HCT116 (cell line): ENCODE measurements around the gene ZBTB7C. TPM values are rescaled to one million over a fixed set of nuclear protein-coding genes. Genes with fewer than 3 reads are reported as not detected.

Source experiments
- ATAC-seq: fragments of 200-7000 bp; cut with Tn5 transposase; 2 replicates; pipeline ENCODE4 v1.9.1; 2020; ENCODE audit warnings: mild to moderate bottlenecking, moderate library complexity
- BruUV-seq: library from RNA; stranded (reverse); fragments of 400-500 nt; replicated peaks from 2 replicates; lab custom pipeline; 2021; lab: Mats Ljungman, UMichigan
- CTCF ChIA-PET: fragments of 300-600 bp; sonication (Branson Sonifier 250); formaldehyde crosslinking; loops from one replicate; lab custom pipeline; 2021; ENCODE audit warnings: antibody characterized with exemption; lab: Charles Lee
- POLR2A ChIA-PET: fragments of 300-600, 350-600 bp; sonication (Branson Sonifier 250); formaldehyde crosslinking; loops from one replicate; lab custom pipeline; 2021; ENCODE audit warnings: antibody characterized with exemption; lab: Charles Lee
- RAD21 ChIA-PET, 2 experiments: fragments of 300-600 bp; sonication (Branson Sonifier 250); formaldehyde crosslinking; loops; one replicate each; lab custom pipeline; 2023; ENCODE audit warnings: low total read pairs in 2 of 2; ENCODE audit not compliant: uncharacterized antibody in 2 of 2, unreplicated experiment in 2 of 2, low non-redundant PET in 1 of 2; lab: Charles Lee
- DNase-seq: peaks from one replicate; pipeline ENCODE4 v3.0.0-alpha.2; 2010; ENCODE audit warnings: low read depth, low spot score
- H2AFZ ChIP-seq: fragments of 200-600 bp; shearing (Covaris generic), sonication (generic); 2 replicates; pipeline ENCODE4 v1.6.1; 2017; ENCODE audit warnings: low read depth, mixed run types, mixed read lengths, antibody characterized with exemption, low read length; ENCODE audit not compliant: poor library complexity, severe bottlenecking
- H3K27ac ChIP-seq: 2 replicates; pipeline ENCODE4 v1.5.1; 2012; ENCODE audit warnings: low read depth, low read length
- H3K27me3 ChIP-seq: fragments of 200-600 bp; sonication (generic); 2 replicates; pipeline ENCODE4 v1.6.1; 2016; ENCODE audit warnings: mixed run types, low read length, mixed read lengths; ENCODE audit not compliant: insufficient read depth
- H3K36me3 ChIP-seq, 2 experiments: fragments of 200-500 bp in 1 of 2; fragments of 200-600 bp in 1 of 2; sonication (Bioruptor generic) in 1 of 2; sonication (generic) in 1 of 2; 2 replicates each; pipeline versions ENCODE4 v1.5.1 to v1.6.1; 2014 to 2016; ENCODE audit warnings: low read length in 2 of 2, inconsistent platforms in 1 of 2, mixed read lengths in 1 of 2, mixed run types in 1 of 2; ENCODE audit not compliant: insufficient read depth in 2 of 2, control insufficient read depth in 1 of 2
- H3K4me1 ChIP-seq, 2 experiments: fragments of 200-600 bp in 1 of 2; sonication (generic) in 1 of 2; 2 replicates each; pipeline versions ENCODE4 v1.5.1 to v1.6.1; 2012 to 2017; ENCODE audit warnings: low read length in 2 of 2, inconsistent platforms in 1 of 2, mild to moderate bottlenecking in 1 of 2, mixed read lengths in 1 of 2, mixed run types in 1 of 2, moderate library complexity in 1 of 2; ENCODE audit not compliant: insufficient read depth in 2 of 2, control insufficient read depth in 1 of 2
- H3K4me2 ChIP-seq: fragments of 200-600 bp; sonication (generic); 2 replicates; pipeline ENCODE4 v1.6.1; 2017; ENCODE audit warnings: mixed run types, low read length, mixed read lengths
- H3K4me3 ChIP-seq, 2 experiments: fragments of 200-600 bp in 1 of 2; sonication (generic) in 1 of 2; replicated peaks in 1 of 2; 2 replicates each; pipeline ENCODE4 v1.5.1; 2011 to 2016; ENCODE audit warnings: low read length in 2 of 2, control low read depth in 1 of 2, low read depth in 1 of 2, mild to moderate bottlenecking in 1 of 2, mixed read lengths in 1 of 2, mixed run types in 1 of 2
- H3K79me2 ChIP-seq: fragments of 200-600 bp; sonication (generic); 2 replicates; pipeline ENCODE4 v1.6.1; 2017; ENCODE audit warnings: mild to moderate bottlenecking, mixed run types, low read length, moderate library complexity, mixed read lengths; ENCODE audit not compliant: insufficient read depth
- H3K9ac ChIP-seq: fragments of 200-600 bp; sonication (generic); 2 replicates; pipeline ENCODE4 v1.6.1; 2016; ENCODE audit warnings: low read length, mixed read lengths
- H3K9me2 ChIP-seq: fragments of 200-600 bp; sonication (generic), shearing (Covaris generic); 2 replicates; pipeline ENCODE4 v1.6.1; 2017; ENCODE audit warnings: mixed run types, mild to moderate bottlenecking, moderate library complexity; ENCODE audit not compliant: insufficient read depth
- H3K9me3 ChIP-seq, 2 experiments: fragments of 200-500 bp in 1 of 2; fragments of 200-600 bp in 1 of 2; sonication (Bioruptor generic) in 1 of 2; sonication (generic) in 1 of 2; 2 replicates each; pipeline ENCODE4 v1.6.1; 2014 to 2017; ENCODE audit warnings: low read length in 2 of 2, mixed read lengths in 2 of 2, inconsistent platforms in 1 of 2, low read depth in 1 of 2, mild to moderate bottlenecking in 1 of 2, mixed run types in 1 of 2, moderate library complexity in 1 of 2; ENCODE audit not compliant: control insufficient read depth in 1 of 2, insufficient read depth in 1 of 2
- H4K20me1 ChIP-seq: fragments of 200-600 bp; sonication (generic), shearing (Covaris generic); 2 replicates; pipeline ENCODE4 v1.6.1; 2017; ENCODE audit warnings: mixed run types, mild to moderate bottlenecking, moderate library complexity; ENCODE audit not compliant: insufficient read depth
- ATF3 ChIP-seq: IDR thresholded peaks from 2 replicates; pipeline ENCODE4 v1.6.1; 2012
- CEBPB ChIP-seq: IDR thresholded peaks from 2 replicates; pipeline ENCODE4 v1.6.1; 2012; ENCODE audit warnings: low read depth
- CTCF ChIP-seq, 3 experiments: fragments of 200-600 bp in 1 of 3; sonication (generic) in 1 of 3; IDR thresholded peaks in 2 of 3; conservative IDR thresholded peaks in 1 of 3; 2 replicates each; pipeline ENCODE4 v1.5.1; 2012 to 2017; ENCODE audit warnings: low read depth in 2 of 3, low read length in 2 of 3, antibody characterized with exemption in 1 of 3, borderline replicate concordance in 1 of 3, control low read depth in 1 of 3, mild to moderate bottlenecking in 1 of 3, mixed read lengths in 1 of 3, mixed run types in 1 of 3, moderate library complexity in 1 of 3; ENCODE audit not compliant: insufficient read depth in 1 of 3
- EGR1 ChIP-seq: IDR thresholded peaks from 2 replicates; pipeline ENCODE4 v1.6.1; 2012; ENCODE audit warnings: low read depth
- ELF1 ChIP-seq: IDR thresholded peaks from 2 replicates; pipeline ENCODE4 v1.6.1; 2012; ENCODE audit warnings: low read depth, borderline replicate concordance
- EZH2phosphoT487 ChIP-seq: fragments of 200-600 bp; IDR thresholded peaks from 2 replicates; pipeline ENCODE4 v1.6.1; 2018; ENCODE audit warnings: antibody characterized with exemption, borderline replicate concordance
- FOSL1 ChIP-seq: IDR thresholded peaks from 2 replicates; pipeline ENCODE4 v1.6.1; 2012; ENCODE audit warnings: low read depth
- JUND ChIP-seq: IDR thresholded peaks from 2 replicates; pipeline ENCODE4 v1.6.1; 2012
- MAX ChIP-seq: IDR thresholded peaks from 2 replicates; pipeline ENCODE4 v1.6.1; 2012
- POLR2A ChIP-seq: IDR thresholded peaks from 2 replicates; pipeline ENCODE4 v1.7.0; 2011; ENCODE audit warnings: borderline replicate concordance; ENCODE audit not compliant: insufficient read depth, insufficient read length; ENCODE audit errors: extremely low read depth
- POLR2AphosphoS5 ChIP-seq: IDR thresholded peaks from 2 replicates; pipeline ENCODE4 v1.6.1; 2011; ENCODE audit warnings: mild to moderate bottlenecking, low read depth, low read length, moderate library complexity
- RAD21 ChIP-seq: IDR thresholded peaks from 2 replicates; pipeline ENCODE4 v1.6.1; 2012; ENCODE audit warnings: low read depth, mild to moderate bottlenecking
- SP1 ChIP-seq: IDR thresholded peaks from 2 replicates; pipeline ENCODE4 v1.6.1; 2012; ENCODE audit warnings: low read depth
- SRF ChIP-seq: IDR thresholded peaks from 2 replicates; pipeline ENCODE4 v1.6.1; 2012; ENCODE audit warnings: low read depth
- TCF7L2 ChIP-seq: IDR thresholded peaks from 2 replicates; pipeline ENCODE4 v1.7.0; 2011; ENCODE audit warnings: borderline replicate concordance, inconsistent platforms; ENCODE audit not compliant: insufficient read depth, insufficient read length; ENCODE audit errors: extremely low read depth
- YY1 ChIP-seq: IDR thresholded peaks from 2 replicates; pipeline ENCODE4 v1.6.1; 2011; ENCODE audit warnings: low read length, low read depth, moderate library complexity, mild to moderate bottlenecking; ENCODE audit not compliant: insufficient replicate concordance; ENCODE audit errors: extremely low read depth
- ZBTB33 ChIP-seq: IDR thresholded peaks from 2 replicates; pipeline ENCODE4 v1.6.1; 2011; ENCODE audit warnings: mild to moderate bottlenecking, low read length, moderate library complexity; ENCODE audit not compliant: insufficient replicate concordance; ENCODE audit errors: extremely low read depth
- ZFX ChIP-seq: fragments of 450-650 bp; IDR thresholded peaks from 2 replicates; pipeline ENCODE4 v1.6.1; 2017
- intact Hi-C: fragments of 100-400 bp; cut with micrococcal nuclease; formaldehyde crosslinking; loops from 2 replicates; pipeline ENCODE4 v1.10.0; 2022
- total RNA-seq: library from RNA; stranded (reverse); gene quantifications from one replicate; pipeline ENCODE4 v1.2.1, GENCODE V29; 2021; ENCODE audit not compliant: unreplicated experiment

The ZBTB7C gene
- total RNA-seq, 1 experiment from 2014 or later = 0.37 TPM

- POLR2A ChIA-PET = no interaction called here
- DNase-seq (no peak), ATAC-seq (no peak)
- no peaks in the 10 kb centered on the region for H4K20me1 ChIP-seq
- RAD21 ChIA-PET = no interaction called here
- no peak overlapping the region for H2AFZ ChIP-seq
- no peaks in the 10 kb centered on the region for H3K79me2 ChIP-seq
- H3K36me3 ChIP-seq = no peaks in the 10 kb centered on the region
- H3K4me1 ChIP-seq = no peaks in the 10 kb centered on the region
- TF ChIP-seq POLR2A = no peak
- no peak for TF ChIP-seq SRF
- TF ChIP-seq CTCF (IDR thresholded peaks at IDR 0.05 in 2 of 3, conservative IDR thresholded peaks at IDR 0.05 in 1 of 3; ENCODE audit: borderline replicate concordance in 1 of 3, insufficient read depth in 1 of 3, low read depth in 2 of 3, low read length in 2 of 3) = no peak
- no peak for TF ChIP-seq ATF3
- no peak for TF ChIP-seq TCF7L2
- TF ChIP-seq JUND = no peak
- no peak for TF ChIP-seq ZFX
- no peak for TF ChIP-seq EGR1
- TF ChIP-seq MAX = no peak
- TF ChIP-seq SP1 = no peak
- no peak for TF ChIP-seq FOSL1
- no peak for TF ChIP-seq ELF1
- no peak for TF ChIP-seq EZH2phosphoT487
- TF ChIP-seq RAD21 = no peak
- no peak for TF ChIP-seq YY1
- no peak for TF ChIP-seq ZBTB33
- TF ChIP-seq CEBPB = no peak
- TF ChIP-seq POLR2AphosphoS5 = no peak
- H3K9ac ChIP-seq = no peak overlapping the region
- no peaks in the 10 kb centered on the region for H3K9me3 ChIP-seq
- no peak overlapping the region for H3K27ac ChIP-seq
- H3K9me2 ChIP-seq = no peaks in the 10 kb centered on the region
- CTCF ChIA-PET = no interaction called here
- intact Hi-C loops = no loop called here
- H3K4me2 ChIP-seq = no peak overlapping the region
- no peak overlapping the region for H3K4me3 ChIP-seq
- no TSS peak for BruUV-seq
- peaks cover 48% of the 10 kb centered on the region for H3K27me3 ChIP-seq
Observed at GRCh38 chr18:48181087-48181823, 227.9 kb downstream of the ZBTB7C start.
